Skin of body (tissue), 2 donors: ENCODE measurements around the gene GJB3. TPM values are rescaled to one million over a fixed set of nuclear protein-coding genes. Genes with fewer than 3 reads are reported as not detected.
A peak's percentile ranks its signal among the peaks of the same experiment; 100 is the strongest.
"Not testable (repeated sequence)": the region's sequence is repeated elsewhere in the genome, so short reads cannot be mapped to it uniquely, and the experiment has no call there.

Experiments used
- DNase-seq: peaks from one replicate; lab custom pipeline; 2025; lab: John Stamatoyannopoulos, UW
- total RNA-seq: library from RNA; depleted of rRNA; stranded (reverse); fragments of >200 nt; gene quantifications from one replicate; pipeline ENCODE4 v1.2.3, GENCODE V29; 2014

GJB3 gene
- total RNA-seq, 1 donor from 2014 or later = 18.2 TPM

- DNase-seq = no peak
Measured at GRCh38 chr1:34785231-34785874, 4.3 kb downstream of the GJB3 start.

- no peak for DNase-seq
Measured at GRCh38 chr1:34785875-34786470, 5.0 kb downstream of the GJB3 start.

GRCh38 chr1:34786521-34787325, 5.7 kb downstream of the GJB3 start:
- peak; percentile 29 for DNase-seq

GRCh38 chr1:34787461-34788420, 6.7 kb downstream of the GJB3 start:
- DNase-seq = no peak

- no peak for DNase-seq
Measured at GRCh38 chr1:34790985-34791384, 10.0 kb downstream of the GJB3 start.

- DNase-seq = no peak
Measured at GRCh38 chr1:34792424-34792823, 11.4 kb downstream of the GJB3 start.

- no peak for DNase-seq
Measured at GRCh38 chr1:34792868-34793727, 12.1 kb downstream of the GJB3 start, which contains the start of gene GJA4. Gene GJA4 (plus strand): TSS chr1:34792999. CDS start chr1:34794214, 1,215 bp downstream.

- DNase-seq = no peak
Measured at GRCh38 chr1:34794001-34794789, 13.2 kb downstream of the GJB3 start.

- DNase-seq = no peak
Measured at GRCh38 chr1:34794790-34795180, 13.8 kb downstream of the GJB3 start.

GRCh38 chr1:34795916-34796315, 14.9 kb downstream of the GJB3 start:
- DNase-seq = no peak

GRCh38 chr1:34796990-34797389, 16.0 kb downstream of the GJB3 start:
- no peak for DNase-seq

GRCh38 chr1:34800214-34800613, 19.2 kb downstream of the GJB3 start:
- no peak for DNase-seq

GRCh38 chr1:34803770-34804169, 22.8 kb downstream of the GJB3 start:
- DNase-seq = no peak

- DNase-seq = no peak
Measured at GRCh38 chr1:34806396-34806795, 25.4 kb downstream of the GJB3 start.

- DNase-seq = no peak
Measured at GRCh38 chr1:34808051-34808810, 27.2 kb downstream of the GJB3 start.

- not testable (repeated sequence) for DNase-seq
Measured at GRCh38 chr1:34810781-34811180, 29.8 kb downstream of the GJB3 start.

- DNase-seq = no peak
Measured at GRCh38 chr1:34816332-34816731, 35.3 kb downstream of the GJB3 start.

- no peak for DNase-seq
Measured at GRCh38 chr1:34816778-34817177, 35.8 kb downstream of the GJB3 start.

GRCh38 chr1:34818862-34819261, 37.8 kb downstream of the GJB3 start:
- not testable (repeated sequence) for DNase-seq
